ENCODE results near the gene ANKRD61.
A peak's percentile ranks its signal among the peaks of the same experiment; 100 is the strongest.
"Not testable (repeated sequence)": the region's sequence is repeated elsewhere in the genome, so short reads cannot be mapped to it uniquely, and the experiment has no call there.

The ANKRD61 gene

DNA sequence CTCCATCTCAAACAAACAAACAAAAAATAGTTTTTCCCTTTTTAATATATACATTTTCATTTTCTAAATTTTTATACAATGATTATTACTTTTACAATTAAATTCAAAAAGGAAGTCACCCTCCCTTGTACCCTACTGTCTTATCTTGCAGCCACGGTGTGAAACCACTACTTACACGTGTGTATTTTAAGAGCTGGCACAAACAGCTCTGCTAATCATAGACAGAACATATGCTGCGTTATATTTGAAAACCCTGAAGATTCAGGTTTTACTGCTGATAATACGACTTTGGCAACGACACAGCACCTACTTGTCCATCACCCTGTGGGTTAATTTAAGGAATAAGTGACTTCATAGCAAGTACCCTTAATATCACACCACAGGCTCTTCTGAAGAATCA lies 991 bp downstream of the ANKRD61 start:
- DNase-seq = peak in 1 of 2 donors; percentile 12

DNA sequence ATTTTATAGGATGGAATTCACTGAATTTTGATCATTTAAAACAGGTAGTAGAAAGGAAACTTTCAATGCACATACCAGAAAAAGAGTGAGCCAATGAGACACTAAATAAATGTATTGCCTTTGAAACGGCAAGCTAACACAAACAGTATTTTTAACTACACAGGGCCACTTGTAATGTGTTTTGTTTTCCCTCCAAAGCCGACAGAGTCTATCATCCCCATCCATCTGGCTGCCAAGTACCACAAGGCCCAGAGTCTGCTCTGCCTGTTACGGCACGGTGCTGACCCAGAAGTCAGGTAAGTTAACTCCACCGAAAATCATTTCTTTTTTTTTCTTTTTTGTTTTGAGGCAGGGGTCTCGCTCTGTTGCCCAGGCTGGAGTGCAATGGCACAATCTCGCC lies 1.5 kb downstream of the ANKRD61 start:
- DNase-seq = no peak

DNA sequence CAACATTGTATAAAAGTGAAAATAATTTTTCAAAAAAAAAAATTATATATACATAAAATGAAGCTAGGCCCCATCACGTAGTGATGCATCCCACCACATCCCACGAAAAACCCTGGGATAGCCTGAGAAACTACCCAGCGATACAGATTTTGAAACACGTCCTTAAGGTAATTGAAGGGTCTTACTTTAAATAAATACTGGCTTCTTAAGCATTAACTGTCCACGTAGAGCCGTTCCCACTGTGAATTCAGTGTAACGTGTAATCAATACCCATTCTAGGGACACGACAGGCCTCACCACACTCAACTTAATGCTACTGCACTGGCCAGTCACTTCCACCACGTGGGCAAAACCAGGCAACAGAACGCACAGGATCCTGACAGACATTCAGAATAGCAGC lies 4.0 kb downstream of the ANKRD61 start:
- no peak for DNase-seq

DNA sequence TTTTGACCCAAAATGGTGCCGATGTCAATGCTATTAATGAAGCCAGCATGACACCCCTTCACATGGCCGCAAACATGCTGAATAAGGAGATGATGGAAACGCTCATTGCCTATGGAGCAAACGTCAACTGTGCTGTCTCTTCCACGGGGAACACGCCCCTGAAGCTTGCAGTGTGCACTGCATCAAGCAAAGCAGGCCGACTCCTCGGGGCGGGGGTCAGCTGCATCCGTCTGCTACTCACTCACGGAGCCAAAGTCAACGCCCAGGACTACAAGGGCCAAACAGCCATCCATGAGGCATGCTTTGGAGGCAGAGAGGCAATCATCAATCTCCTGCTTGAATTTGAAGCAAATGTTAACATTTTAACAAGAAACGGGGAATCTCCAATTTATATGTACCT lies 4.5 kb downstream of the ANKRD61 start:
- DNase-seq = no peak

DNA sequence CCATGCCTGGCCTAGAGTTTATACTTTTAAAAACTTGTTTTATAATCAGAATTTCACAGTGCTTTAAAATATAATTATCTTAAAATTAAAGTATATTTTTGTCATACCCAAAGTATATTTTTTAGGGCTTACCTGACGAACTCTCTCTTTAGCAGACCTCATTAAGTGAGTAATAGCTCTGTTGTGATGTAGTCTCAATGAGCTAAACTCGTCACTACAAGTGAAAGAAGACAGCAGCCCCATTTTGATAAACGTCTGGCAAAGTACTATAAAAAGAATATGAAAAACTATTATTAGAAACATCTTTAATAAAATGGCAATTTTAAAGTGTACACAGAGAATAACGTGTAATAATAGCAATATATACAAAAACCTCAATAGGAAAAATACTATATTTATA lies 18.6 kb downstream of the ANKRD61 start:
- DNase-seq = no peak

DNA sequence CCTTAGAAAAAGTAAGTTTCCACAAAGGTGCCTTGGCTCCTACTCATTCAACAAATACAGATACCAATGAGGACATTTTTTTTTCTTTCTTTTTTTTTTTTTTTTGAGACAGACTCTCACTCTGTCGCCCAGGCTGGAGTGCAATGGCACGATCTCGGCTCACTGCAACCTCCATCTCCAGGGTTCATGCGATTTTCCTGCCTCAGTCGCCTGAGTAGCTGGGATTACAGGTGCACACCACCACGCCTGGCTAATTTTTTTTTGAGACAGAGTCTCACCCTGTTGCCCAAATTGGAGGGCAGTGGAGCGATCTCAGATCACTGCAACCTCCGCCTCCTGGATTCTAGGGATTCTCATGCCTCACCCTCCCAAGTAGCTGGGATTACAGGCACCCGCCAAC lies 20.0 kb downstream of the ANKRD61 start:
- DNase-seq = not testable (repeated sequence)

DNA sequence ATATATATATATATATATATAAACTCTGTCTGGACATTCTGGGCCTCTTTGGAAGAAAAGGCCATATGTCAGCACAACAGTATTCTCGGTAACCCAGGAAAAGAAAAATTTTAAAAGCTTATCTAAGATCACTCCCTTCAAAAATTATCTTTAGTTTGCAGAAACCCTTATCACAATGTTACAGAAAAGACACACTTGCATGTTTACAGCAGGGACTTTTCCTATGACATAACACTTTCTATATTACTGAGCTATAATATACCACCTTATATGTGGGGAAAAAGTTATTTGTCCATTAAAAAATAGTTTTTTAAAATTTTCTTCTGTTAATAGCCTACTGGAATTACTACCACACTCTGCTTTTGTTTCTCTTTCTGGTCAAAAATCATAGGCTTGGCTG lies 25.4 kb downstream of the ANKRD61 start:
- no peak for DNase-seq

DNA sequence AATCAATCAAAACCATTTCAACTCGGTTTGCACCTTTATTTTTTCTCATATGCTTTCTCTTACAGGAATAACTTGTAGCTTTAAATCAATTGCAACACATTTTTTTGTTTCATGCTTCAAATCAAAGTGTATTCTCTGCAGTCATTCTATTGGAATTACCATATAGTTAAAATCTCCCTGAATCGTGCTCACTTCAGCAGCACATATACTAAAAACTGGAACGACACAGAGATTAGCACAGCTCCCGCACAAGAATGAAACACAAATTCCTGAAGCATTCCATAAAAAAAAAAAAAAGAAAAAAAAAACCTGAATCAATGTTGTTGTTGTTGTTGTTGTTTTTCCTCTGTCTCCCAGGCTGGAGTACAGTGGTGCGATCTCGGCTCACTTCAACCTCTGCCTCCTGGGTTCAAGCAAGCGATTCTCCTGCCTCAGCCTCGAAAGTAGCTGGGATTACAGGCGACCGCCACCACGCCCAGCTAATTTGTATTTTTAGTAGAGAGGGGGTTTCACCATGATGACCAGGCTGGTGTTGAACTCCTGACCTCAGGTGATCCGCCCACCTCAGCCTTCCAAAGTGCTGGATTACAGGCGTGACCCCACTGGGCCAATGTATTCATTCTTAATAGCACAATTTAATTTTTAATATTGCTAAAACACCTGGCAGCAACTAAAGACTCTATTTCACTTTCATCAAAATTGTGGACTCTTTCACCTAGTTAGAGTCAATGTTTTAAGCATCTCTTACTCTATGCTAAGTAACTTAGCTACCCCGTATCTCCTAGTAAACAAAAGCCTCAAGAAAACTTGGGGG lies 26.3 kb downstream of the ANKRD61 start:
- no peak for DNase-seq

DNA sequence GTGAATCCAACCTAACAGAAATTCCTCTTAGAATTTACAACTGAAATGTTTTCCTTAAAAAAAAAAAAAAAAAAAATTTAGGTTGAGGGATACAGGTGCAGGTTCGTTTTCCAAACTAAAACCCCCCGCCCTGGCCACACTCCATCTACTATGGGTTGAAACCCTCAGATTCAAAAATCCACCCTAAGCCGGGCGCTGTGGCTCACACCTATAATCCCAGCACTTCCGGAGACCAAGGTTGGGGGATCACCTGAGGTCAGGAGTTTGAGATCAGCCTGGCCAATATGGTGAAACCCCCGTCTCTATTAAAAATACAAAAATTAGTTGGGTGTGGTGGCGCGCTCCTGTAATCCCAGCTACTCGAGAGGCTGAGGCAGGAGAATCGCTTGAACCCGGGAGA lies 28.8 kb downstream of the ANKRD61 start:
- DNase-seq = not testable (repeated sequence)

DNA sequence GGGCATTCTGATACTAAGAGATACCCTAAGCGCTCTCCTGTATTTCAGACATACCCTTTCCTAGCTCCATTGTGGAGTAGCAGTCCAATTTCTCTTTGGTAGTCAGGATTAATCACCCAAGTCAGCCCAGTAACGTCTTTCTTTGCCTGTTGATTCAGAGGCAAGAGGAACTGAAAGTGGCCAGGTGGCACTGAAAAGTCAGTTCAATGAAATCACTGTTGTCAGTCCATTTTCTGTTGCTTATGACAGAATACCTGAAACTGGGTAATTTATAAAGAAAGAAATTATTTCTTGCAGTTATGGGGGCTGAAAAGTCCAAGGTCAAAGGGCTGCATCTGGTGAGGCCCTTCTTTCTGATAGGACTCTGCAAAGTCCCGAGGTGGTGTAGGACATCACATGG lies 40.2 kb downstream of the ANKRD61 start:
- peak in 1 of 2 donors; percentile 38 for DNase-seq

DNA sequence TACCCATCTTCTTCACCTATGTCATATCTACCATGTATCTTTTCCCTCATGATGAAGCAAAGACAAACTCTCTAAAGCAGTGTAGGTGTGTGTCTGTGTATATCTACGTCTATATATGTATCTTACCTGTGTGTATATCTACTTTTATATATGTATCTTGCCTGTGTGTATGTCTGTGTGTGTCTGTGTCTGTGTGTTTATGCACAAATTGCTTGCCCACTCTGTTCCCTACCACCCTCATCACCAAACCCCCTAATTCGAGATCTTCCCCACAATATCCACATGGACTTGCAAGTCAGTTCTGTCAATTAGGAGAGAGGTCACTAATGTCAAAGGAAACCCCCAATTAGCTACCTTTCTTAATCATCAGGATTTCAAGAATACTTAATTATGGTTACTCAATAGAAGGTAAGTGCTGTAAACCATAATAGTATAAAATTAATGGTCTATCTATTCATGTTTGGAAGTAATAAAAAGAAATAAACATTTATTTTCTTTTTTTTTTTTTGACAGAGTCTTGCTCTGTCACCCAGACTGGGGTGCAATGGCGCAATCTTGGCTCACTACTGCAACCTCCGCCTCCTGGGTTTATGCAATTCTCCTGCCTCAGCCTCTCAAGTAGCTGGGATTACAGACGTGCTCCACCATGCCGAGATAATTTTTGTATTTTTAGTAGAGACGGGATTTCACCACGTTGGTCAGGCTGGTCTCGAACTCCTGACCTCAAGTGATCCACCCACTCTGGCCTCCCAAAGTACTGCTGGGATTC lies 43.6 kb downstream of the ANKRD61 start:
- peak in 1 of 2 donors; percentile 19 for DNase-seq

DNA sequence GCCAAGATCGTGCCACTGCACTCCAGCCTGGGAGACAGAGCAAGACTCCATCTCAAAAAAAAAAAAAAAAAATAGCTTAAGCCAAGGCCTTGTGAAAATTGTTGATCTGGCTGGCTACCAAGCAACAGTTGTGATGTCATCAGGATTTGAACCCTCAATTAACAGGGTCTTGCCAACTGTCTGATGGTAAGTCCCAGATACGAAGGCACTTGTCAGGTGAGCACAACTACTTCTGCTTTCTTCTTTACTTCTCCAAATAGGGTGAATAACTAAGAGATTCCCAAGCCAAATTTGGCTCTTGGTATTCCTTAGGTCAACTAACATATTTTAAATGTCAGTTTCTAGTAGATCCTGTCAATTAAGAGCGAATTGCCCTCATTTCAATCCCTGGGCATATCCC lies 47.4 kb downstream of the ANKRD61 start:
- DNase-seq = peak in 1 of 2 donors; percentile 21

DNA sequence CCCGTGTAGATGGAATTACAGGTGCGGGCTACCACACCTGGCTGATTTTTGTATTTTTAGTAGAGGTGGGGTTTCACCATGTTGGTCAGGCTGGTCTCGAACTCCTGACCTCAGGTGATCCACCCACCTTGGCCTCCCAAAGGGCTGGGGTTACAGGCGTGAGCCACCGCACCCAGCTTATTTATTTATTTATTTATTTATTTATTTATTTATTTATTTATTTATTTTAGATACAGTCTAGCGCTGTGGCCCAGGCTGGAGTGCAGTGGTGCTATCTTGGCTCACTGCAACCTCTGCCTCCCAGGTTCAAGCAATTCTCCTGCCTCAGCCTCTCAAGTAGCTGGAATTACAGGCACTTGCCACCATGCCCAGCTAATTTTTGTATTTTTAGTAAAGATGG lies 51.9 kb downstream of the ANKRD61 start:
- not testable (repeated sequence) for DNase-seq

All from CD4-positive, alpha-beta T cell treated with Interleukin-1 beta for 1 hour (primary cell).